Measurements from ENCODE around the gene NAA38.

Gene NAA38

GRCh38 chr17:7862692-7863437 is 5.5 kb upstream of the NAA38 start:
- Histone ChIP-seq H3K27ac (ENCODE audit: low read length, poor library complexity, severe bottlenecking) (no peak overlapping the region), H3K4me2 (ENCODE audit: low read length, poor library complexity, severe bottlenecking) (no peak overlapping the region), H2BK5ac (ENCODE audit: low read depth, low read length, poor library complexity, severe bottlenecking) (no peak overlapping the region), H3K36me3 (ENCODE audit: control insufficient read depth in 1 of 2, insufficient read depth in 2 of 2, low read depth in 1 of 2, low read length in 2 of 2) (peaks cover 5 to 44% of the 10 kb centered on the region in 2 experiments), H3K23ac (ENCODE audit: low read length in 2 of 2) (no peak overlapping the region), H2AFZ (ENCODE audit: low read depth, low read length) (no peak overlapping the region), H3K14ac (ENCODE audit: low read length in 2 of 2) (no peak overlapping the region), H2AK5ac (ENCODE audit: low read length, severe bottlenecking) (no peak overlapping the region), H3K4me3 (ENCODE audit: insufficient read depth in 1 of 2, low read depth in 1 of 2, low read length in 2 of 2) (no peak overlapping the region), H3K9me3 (ENCODE audit: control insufficient read depth, low read length) (no peaks in the 10 kb centered on the region), H3K79me1 (replicated peaks; ENCODE audit: low read length, poor library complexity, severe bottlenecking) (peaks cover 46% of the 10 kb centered on the region), H3K18ac (ENCODE audit: low read depth in 1 of 2, low read length in 2 of 2) (no peak overlapping the region), H3K4me1 (ENCODE audit: control insufficient read depth, insufficient read depth, low read depth, low read length) (peaks cover 5% of the 10 kb centered on the region), H4K8ac (ENCODE audit: low read length) (no peak overlapping the region), H2BK120ac (ENCODE audit: low read depth, low read length) (no peak overlapping the region), H3K9ac (ENCODE audit: low read length) (peak overlapping the region; percentile 26), H2BK12ac (ENCODE audit: low read length in 2 of 2) (no peak overlapping the region), H2BK15ac (ENCODE audit: low read depth, poor library complexity, severe bottlenecking) (no peak overlapping the region), H3K27me3 (ENCODE audit: control insufficient read depth in 1 of 2, insufficient read depth in 1 of 2, low read length in 2 of 2) (no peaks in the 10 kb centered on the region), H3K4ac (ENCODE audit: low read depth in 1 of 2, low read length in 2 of 2) (no peak overlapping the region), H4K91ac (ENCODE audit: low read length) (no peak overlapping the region)
- peak; percentile 67 for DNase-seq
- WGBS = 45% methylated on average over 2 of the region's 3 CpGs

- H3K4me1 ChIP-seq (ENCODE audit: control insufficient read depth, insufficient read depth, low read depth, low read length) = peaks cover 27% of the 10 kb centered on the region
These were observed 1.7 kb upstream of the NAA38 start for GRCh38 chr17:7859028-7859427.

GRCh38 chr17:7858522-7858810 is 1.1 kb upstream of the NAA38 start:
- H2BK12ac ChIP-seq (ENCODE audit: low read length in 2 of 2) = no peak overlapping the region

More at GRCh38 chr17:7859028-7859427, 1.7 kb upstream of the NAA38 start:
- Histone ChIP-seq H3K79me1 (replicated peaks; ENCODE audit: low read length, poor library complexity, severe bottlenecking) (peaks cover 37% of the 10 kb centered on the region), H2BK120ac (ENCODE audit: low read depth, low read length) (no peak overlapping the region), H4K8ac (ENCODE audit: low read length) (no peak overlapping the region), H3K4me2 (ENCODE audit: low read length, poor library complexity, severe bottlenecking) (peak overlapping the region; percentile 91), H3K9me3 (ENCODE audit: control insufficient read depth, low read length) (no peaks in the 10 kb centered on the region), H3K9ac (ENCODE audit: low read length) (peak overlapping the region; percentile 96), H2BK12ac (ENCODE audit: low read length in 2 of 2) (no peak overlapping the region), H3K4ac (ENCODE audit: low read depth in 1 of 2, low read length in 2 of 2) (no peak overlapping the region), H3K4me3 (ENCODE audit: insufficient read depth in 1 of 2, low read depth in 1 of 2, low read length in 2 of 2) (peak overlapping the region in 1 of 2 experiments; percentile 94), H2AK5ac (ENCODE audit: low read length, severe bottlenecking) (no peak overlapping the region), H3K36me3 (ENCODE audit: control insufficient read depth in 1 of 2, insufficient read depth in 2 of 2, low read depth in 1 of 2, low read length in 2 of 2) (peaks cover 11 to 44% of the 10 kb centered on the region in 2 experiments), H4K91ac (ENCODE audit: low read length) (no peak overlapping the region), H3K27ac (ENCODE audit: low read length, poor library complexity, severe bottlenecking) (no peak overlapping the region), H3K23ac (ENCODE audit: low read length in 2 of 2) (no peak overlapping the region), H3K14ac (ENCODE audit: low read length in 2 of 2) (no peak overlapping the region), H3K18ac (ENCODE audit: low read depth in 1 of 2, low read length in 2 of 2) (no peak overlapping the region), H3K27me3 (ENCODE audit: control insufficient read depth in 1 of 2, insufficient read depth in 1 of 2, low read length in 2 of 2) (no peaks in the 10 kb centered on the region), H2BK5ac (ENCODE audit: low read depth, low read length, poor library complexity, severe bottlenecking) (no peak overlapping the region), H2BK15ac (ENCODE audit: low read depth, poor library complexity, severe bottlenecking) (no peak overlapping the region), H2AFZ (ENCODE audit: low read depth, low read length) (no peak overlapping the region)
- no peak for DNase-seq
- 96% methylated on average over 8 of the region's 8 CpGs for WGBS

GRCh38 chr17:7857713-7858521 is 558 bp upstream of the NAA38 start, which contains the start of gene CYB5D1:
CYB5D1 (plus strand) TSS chr17:7858003; CDS start chr17:7858135, 132 bp downstream.
- peak within 1 kb of the TSS; percentile 75 to 94 for H3K4me3 ChIP-seq (ENCODE audit: insufficient read depth in 1 of 2, low read depth in 1 of 2, low read length in 2 of 2)

More at GRCh38 chr17:7858522-7858810, 1.1 kb upstream of the NAA38 start:
- H4K8ac ChIP-seq (ENCODE audit: low read length) = peak overlapping the region; percentile 71
- H3K36me3 ChIP-seq (ENCODE audit: control insufficient read depth in 1 of 2, insufficient read depth in 2 of 2, low read depth in 1 of 2, low read length in 2 of 2) = peaks cover 13 to 39% of the 10 kb centered on the region in 2 experiments
- H3K4me1 ChIP-seq (ENCODE audit: control insufficient read depth, insufficient read depth, low read depth, low read length) = peaks cover 28% of the 10 kb centered on the region
- H3K4me2 ChIP-seq (ENCODE audit: low read length, poor library complexity, severe bottlenecking) = peak overlapping the region; percentile 91
- H3K9ac ChIP-seq (ENCODE audit: low read length) = peak overlapping the region; percentile 96
- H4K91ac ChIP-seq (ENCODE audit: low read length) = peak overlapping the region; percentile 20
- WGBS = 33% methylated on average over 20 of the region's 20 CpGs
- no peak overlapping the region for H3K23ac ChIP-seq (ENCODE audit: low read length in 2 of 2)
- H3K18ac ChIP-seq (ENCODE audit: low read depth in 1 of 2, low read length in 2 of 2) = peak overlapping the region in 1 of 2 experiments; percentile 40
- peak; percentile 79 for DNase-seq
- no peak overlapping the region for H2AK5ac ChIP-seq (ENCODE audit: low read length, severe bottlenecking)
- no peak overlapping the region for H3K4ac ChIP-seq (ENCODE audit: low read depth in 1 of 2, low read length in 2 of 2)
- H2BK15ac ChIP-seq (ENCODE audit: low read depth, poor library complexity, severe bottlenecking) = no peak overlapping the region
- H2AFZ ChIP-seq (ENCODE audit: low read depth, low read length) = peak overlapping the region; percentile 56
- H2BK5ac ChIP-seq (ENCODE audit: low read depth, low read length, poor library complexity, severe bottlenecking) = no peak overlapping the region
- H3K14ac ChIP-seq (ENCODE audit: low read length in 2 of 2) = peak overlapping the region in 1 of 2 experiments; percentile 81
- H3K4me3 ChIP-seq (ENCODE audit: insufficient read depth in 1 of 2, low read depth in 1 of 2, low read length in 2 of 2) = peak overlapping the region; percentile 75 to 94
- H3K9me3 ChIP-seq (ENCODE audit: control insufficient read depth, low read length) = no peaks in the 10 kb centered on the region
- peak overlapping the region; percentile 21 for H2BK120ac ChIP-seq (ENCODE audit: low read depth, low read length)
- H3K79me1 ChIP-seq (replicated peaks; ENCODE audit: low read length, poor library complexity, severe bottlenecking) = peaks cover 34% of the 10 kb centered on the region
- no peaks in the 10 kb centered on the region for H3K27me3 ChIP-seq (ENCODE audit: control insufficient read depth in 1 of 2, insufficient read depth in 1 of 2, low read length in 2 of 2)
- peak overlapping the region; percentile 100 for H3K27ac ChIP-seq (ENCODE audit: low read length, poor library complexity, severe bottlenecking)

More at GRCh38 chr17:7857713-7858521, 558 bp upstream of the NAA38 start, which contains the start of gene CYB5D1:
- H2BK12ac ChIP-seq (ENCODE audit: low read length in 2 of 2) = peak within 1 kb of the TSS; percentile 14 to 17
- H2AFZ ChIP-seq (ENCODE audit: low read depth, low read length) = peak within 1 kb of the TSS; percentile 95
- peak within 1 kb of the TSS; percentile 98 for H2BK15ac ChIP-seq (ENCODE audit: low read depth, poor library complexity, severe bottlenecking)
- H3K23ac ChIP-seq (ENCODE audit: low read length in 2 of 2) = no peak within 1 kb of the TSS
- peaks cover 17 to 37% of the 10 kb centered on the region in 2 experiments for H3K36me3 ChIP-seq (ENCODE audit: control insufficient read depth in 1 of 2, insufficient read depth in 2 of 2, low read depth in 1 of 2, low read length in 2 of 2)
- H3K27ac ChIP-seq (ENCODE audit: low read length, poor library complexity, severe bottlenecking) = peak within 1 kb of the TSS; percentile 100
- H3K18ac ChIP-seq (ENCODE audit: low read depth in 1 of 2, low read length in 2 of 2) = peak within 1 kb of the TSS; percentile 95 to 97
- H3K79me1 ChIP-seq (replicated peaks; ENCODE audit: low read length, poor library complexity, severe bottlenecking) = peaks cover 37% of the 10 kb centered on the region
- WGBS = 5% methylated on average over 48 of the region's 48 CpGs
- H3K4ac ChIP-seq (ENCODE audit: low read depth in 1 of 2, low read length in 2 of 2) = peak within 1 kb of the TSS; percentile 86 to 96
- H3K4me2 ChIP-seq (ENCODE audit: low read length, poor library complexity, severe bottlenecking) = peak within 1 kb of the TSS; percentile 91
- H2BK120ac ChIP-seq (ENCODE audit: low read depth, low read length) = peak within 1 kb of the TSS; percentile 85
- no peaks in the 10 kb centered on the region for H3K9me3 ChIP-seq (ENCODE audit: control insufficient read depth, low read length)
- no peaks in the 10 kb centered on the region for H3K27me3 ChIP-seq (ENCODE audit: control insufficient read depth in 1 of 2, insufficient read depth in 1 of 2, low read length in 2 of 2)
- H3K14ac ChIP-seq (ENCODE audit: low read length in 2 of 2) = peak within 1 kb of the TSS in 1 of 2 experiments; percentile 81
- H4K91ac ChIP-seq (ENCODE audit: low read length) = peak within 1 kb of the TSS; percentile 99
- peak; percentile 97 for DNase-seq
- peak within 1 kb of the TSS; percentile 100 for H4K8ac ChIP-seq (ENCODE audit: low read length)
- peak within 1 kb of the TSS; percentile 58 for H2BK5ac ChIP-seq (ENCODE audit: low read depth, low read length, poor library complexity, severe bottlenecking)
- H3K4me1 ChIP-seq (ENCODE audit: control insufficient read depth, insufficient read depth, low read depth, low read length) = peaks cover 28% of the 10 kb centered on the region
- peak within 1 kb of the TSS; percentile 96 for H3K9ac ChIP-seq (ENCODE audit: low read length)
- H2AK5ac ChIP-seq (ENCODE audit: low read length, severe bottlenecking) = no peak within 1 kb of the TSS
